Measurements from ENCODE around the gene PTTG2.

GRCh38 chr4:37981844-37982720 lies 21.9 kb downstream of the PTTG2 start:
- TF ChIP-seq MAX (IDR thresholded peaks at IDR 0.05): no peak
- TF ChIP-seq FOXM1 (IDR thresholded peaks at IDR 0.05; ENCODE audit: borderline replicate concordance, low read depth): no peak
- no peak for TF ChIP-seq EP300 (IDR thresholded peaks at IDR 0.05; ENCODE audit: borderline replicate concordance)
- TF ChIP-seq CREB1 (IDR thresholded peaks at IDR 0.05; ENCODE audit: low read depth): no peak
- no peak for TF ChIP-seq TCF12 (IDR thresholded peaks at IDR 0.05; ENCODE audit: low read depth)
- no peak for TF ChIP-seq REST (IDR thresholded peaks at IDR 0.05; ENCODE audit: low read depth)
